GM21515 (cell line): ENCODE results near the gene ZCCHC7.

Experiments used
- ATAC-seq: cut with Tn5 transposase; IDR thresholded peaks from one replicate; pipeline ENCODE4 v1.9.1; 2021; ENCODE audit not compliant: unreplicated experiment

Gene ZCCHC7

GRCh38 chr9:37370968-37371563, 250.7 kb downstream of the ZCCHC7 start:
- peak; percentile 63 for ATAC-seq

- peak; percentile 11 for ATAC-seq
These were observed 251.4 kb downstream of the ZCCHC7 start for GRCh38 chr9:37371565-37372464.

GRCh38 chr9:37372839-37373238, 252.5 kb downstream of the ZCCHC7 start:
- ATAC-seq: no peak

- ATAC-seq: no peak
These were observed 253.2 kb downstream of the ZCCHC7 start for GRCh38 chr9:37373621-37374020.

GRCh38 chr9:37374892-37375291, 254.5 kb downstream of the ZCCHC7 start:
- peak; percentile 34 for ATAC-seq

GRCh38 chr9:37377688-37378612, 257.6 kb downstream of the ZCCHC7 start:
- ATAC-seq: no peak

- no peak for ATAC-seq
These were observed 258.2 kb downstream of the ZCCHC7 start for GRCh38 chr9:37378613-37379004.

- no peak for ATAC-seq
These were observed 259.5 kb downstream of the ZCCHC7 start for GRCh38 chr9:37379835-37380234.

- no peak for ATAC-seq
These were observed 260.2 kb downstream of the ZCCHC7 start for GRCh38 chr9:37380570-37380969.

- no peak for ATAC-seq
These were observed 260.8 kb downstream of the ZCCHC7 start for GRCh38 chr9:37381094-37381741.

GRCh38 chr9:37382161-37382981, 262.0 kb downstream of the ZCCHC7 start:
- ATAC-seq: no peak

- ATAC-seq: no peak
These were observed 262.6 kb downstream of the ZCCHC7 start for GRCh38 chr9:37382982-37383357.

- ATAC-seq: no peak
These were observed 263.0 kb downstream of the ZCCHC7 start for GRCh38 chr9:37383393-37383792.

GRCh38 chr9:37383876-37384746, 263.7 kb downstream of the ZCCHC7 start:
- ATAC-seq: no peak

- ATAC-seq: no peak
These were observed 264.9 kb downstream of the ZCCHC7 start for GRCh38 chr9:37385286-37385685.

GRCh38 chr9:37386988-37387387, 266.6 kb downstream of the ZCCHC7 start:
- no peak for ATAC-seq

GRCh38 chr9:37390759-37391158, 270.4 kb downstream of the ZCCHC7 start:
- peak; percentile 81 for ATAC-seq

GRCh38 chr9:37392272-37392671, 271.9 kb downstream of the ZCCHC7 start:
- no peak for ATAC-seq

GRCh38 chr9:37395229-37395628, 274.9 kb downstream of the ZCCHC7 start:
- no peak for ATAC-seq
